ENCODE results near the gene ZNF611.

- TF ChIP-seq CTCF (IDR thresholded peaks at IDR 0.05; ENCODE audit: insufficient read depth, low read length, poor library complexity, severe bottlenecking) = no peak
- TF ChIP-seq EZH2phosphoT487 (conservative IDR thresholded peaks at IDR 0.05; ENCODE audit: low read length) = no peak
Observed at GRCh38 chr19:52734331-52734892, 432 bp downstream of the ZNF611 start.
